ENCODE measurements around the gene PKN1. TPM values are rescaled to one million over a fixed set of nuclear protein-coding genes. Genes with fewer than 3 reads are reported as not detected.
"Not testable (repeated sequence)": the region's sequence is repeated elsewhere in the genome, so short reads cannot be mapped to it uniquely, and the experiment has no call there.

PKN1 gene
- total RNA-seq, 1 donor from 2014 or later = 68.3 TPM

- no peaks in the 10 kb centered on the region for H3K79me2 ChIP-seq (ENCODE audit: insufficient read depth, low read length)
Measured at GRCh38 chr19:14450876-14451275, 17.8 kb downstream of the PKN1 start.

DNA sequence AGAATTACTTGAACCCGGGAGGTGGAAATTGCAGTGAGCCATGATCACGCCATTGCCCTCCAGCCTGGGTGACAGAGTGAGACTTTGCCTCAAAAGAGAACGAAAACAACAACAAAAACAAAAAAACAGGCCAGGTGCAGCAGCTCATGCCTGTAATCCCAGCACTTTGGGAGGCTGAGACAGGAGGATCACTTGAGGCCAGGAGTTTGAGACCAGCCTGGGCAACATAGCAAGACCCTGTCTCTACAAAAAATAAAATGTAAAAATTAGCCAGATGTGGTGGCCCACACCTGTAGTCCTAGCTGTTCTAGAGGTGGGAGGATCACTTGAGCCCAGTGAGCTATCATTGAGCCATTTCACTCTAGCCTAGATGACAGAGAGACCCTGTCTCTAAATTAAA lies 19.2 kb downstream of the PKN1 start:
- not testable (repeated sequence) for H3K27ac Mint-ChIP-seq (ENCODE audit: unreplicated experiment); DNase-seq (ENCODE audit: low read depth); H3K9me3 ChIP-seq (ENCODE audit: insufficient read depth, low read depth, low read length); FAIRE-seq; H3K4me1 Mint-ChIP-seq (ENCODE audit: low read depth, unreplicated experiment); H3K79me2 ChIP-seq (ENCODE audit: insufficient read depth, low read length); H3K27me3 ChIP-seq (ENCODE audit: insufficient read depth, low read length); H3K36me3 ChIP-seq (ENCODE audit: insufficient read depth, low read length); H3K27ac ChIP-seq (ENCODE audit: low read depth, low read length); H3K4me2 ChIP-seq (ENCODE audit: low read length); H3K4me3 ChIP-seq (ENCODE audit: insufficient read depth, low read depth, low read length); H3K4me3 Mint-ChIP-seq (ENCODE audit: unreplicated experiment); H3K27me3 Mint-ChIP-seq (ENCODE audit: low read depth, unreplicated experiment); H3K9me3 Mint-ChIP-seq (ENCODE audit: unreplicated experiment); H3K9ac ChIP-seq (ENCODE audit: low read length); H2AFZ ChIP-seq (ENCODE audit: low read depth, low read length); H3K4me1 ChIP-seq (ENCODE audit: insufficient read depth, low read length); H4K20me1 ChIP-seq (ENCODE audit: insufficient read depth, low read length)
- H3K36me3 Mint-ChIP-seq (ENCODE audit: low read depth, unreplicated experiment) = peaks cover 28% of the 10 kb centered on the region

More at GRCh38 chr19:14450876-14451275, 17.8 kb downstream of the PKN1 start:
- FAIRE-seq = no peak
- Histone ChIP-seq H3K27me3 (ENCODE audit: insufficient read depth, low read length) (no peaks in the 10 kb centered on the region), H4K20me1 (ENCODE audit: insufficient read depth, low read length) (peaks cover 4% of the 10 kb centered on the region), H3K36me3 (ENCODE audit: insufficient read depth, low read length) (peaks cover 6% of the 10 kb centered on the region), H3K27ac (ENCODE audit: low read depth, low read length) (no peak overlapping the region), H3K9me3 (ENCODE audit: insufficient read depth, low read depth, low read length) (no peaks in the 10 kb centered on the region), H3K4me3 (ENCODE audit: insufficient read depth, low read depth, low read length) (no peak overlapping the region), H3K4me2 (ENCODE audit: low read length) (no peak overlapping the region), H3K4me1 (ENCODE audit: insufficient read depth, low read length) (no peaks in the 10 kb centered on the region), H3K9ac (ENCODE audit: low read length) (no peak overlapping the region), H2AFZ (ENCODE audit: low read depth, low read length) (no peak overlapping the region)
- Mint-ChIP-seq H3K27ac (ENCODE audit: unreplicated experiment) (no peak overlapping the region), H3K9me3 (ENCODE audit: unreplicated experiment) (no peaks in the 10 kb centered on the region), H3K4me1 (ENCODE audit: low read depth, unreplicated experiment) (no peaks in the 10 kb centered on the region), H3K27me3 (ENCODE audit: low read depth, unreplicated experiment) (no peaks in the 10 kb centered on the region), H3K4me3 (ENCODE audit: unreplicated experiment) (no peak overlapping the region), H3K36me3 (ENCODE audit: low read depth, unreplicated experiment) (peaks cover 36% of the 10 kb centered on the region)
- no peak for DNase-seq (ENCODE audit: low read depth)
- TF ChIP-seq CTCF (IDR thresholded peaks at IDR 0.05; ENCODE audit: insufficient read depth, low read depth, low read length) (no peak), EZH2 (IDR thresholded peaks at IDR 0.05; ENCODE audit: insufficient read depth, low read length) (no peak)

DNA sequence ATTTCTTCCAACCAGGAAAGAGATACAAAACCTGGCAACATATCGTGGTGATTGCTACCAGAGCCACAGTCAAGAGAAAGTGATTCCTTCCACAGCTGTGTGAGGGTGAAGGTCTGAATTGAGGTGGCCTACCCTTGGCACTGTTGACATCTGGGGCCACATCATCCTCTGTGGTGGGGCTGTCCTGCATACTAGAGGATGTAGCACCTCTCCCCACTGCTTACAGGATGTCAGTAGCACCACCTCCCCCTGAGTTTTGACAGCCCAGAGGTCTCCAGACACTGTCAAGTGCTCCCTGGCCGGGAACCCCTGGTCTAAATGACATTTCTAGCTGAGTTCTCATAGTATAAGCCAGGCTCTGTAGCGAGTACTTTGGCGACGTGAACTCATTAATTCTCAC lies 26.6 kb downstream of the PKN1 start:
- no peak for FAIRE-seq

More for the DNA sequence above, 26.6 kb downstream of the PKN1 start:
- Histone ChIP-seq H3K27me3 (ENCODE audit: insufficient read depth, low read length) (no peaks in the 10 kb centered on the region), H3K4me2 (ENCODE audit: low read length) (no peak overlapping the region), H3K36me3 (ENCODE audit: insufficient read depth, low read length) (no peaks in the 10 kb centered on the region), H3K9ac (ENCODE audit: low read length) (no peak overlapping the region), H3K79me2 (ENCODE audit: insufficient read depth, low read length) (no peaks in the 10 kb centered on the region), H2AFZ (ENCODE audit: low read depth, low read length) (no peak overlapping the region), H3K4me1 (ENCODE audit: insufficient read depth, low read length) (no peaks in the 10 kb centered on the region), H3K4me3 (ENCODE audit: insufficient read depth, low read depth, low read length) (no peak overlapping the region), H4K20me1 (ENCODE audit: insufficient read depth, low read length) (no peaks in the 10 kb centered on the region), H3K27ac (ENCODE audit: low read depth, low read length) (no peak overlapping the region), H3K9me3 (ENCODE audit: insufficient read depth, low read depth, low read length) (no peaks in the 10 kb centered on the region)
- DNase-seq (ENCODE audit: low read depth) = no peak
- Mint-ChIP-seq H3K4me3 (ENCODE audit: unreplicated experiment) (no peak overlapping the region), H3K9me3 (ENCODE audit: unreplicated experiment) (no peaks in the 10 kb centered on the region), H3K4me1 (ENCODE audit: low read depth, unreplicated experiment) (no peaks in the 10 kb centered on the region), H3K27ac (ENCODE audit: unreplicated experiment) (no peak overlapping the region), H3K36me3 (ENCODE audit: low read depth, unreplicated experiment) (peaks cover 9% of the 10 kb centered on the region), H3K27me3 (ENCODE audit: low read depth, unreplicated experiment) (no peaks in the 10 kb centered on the region)
- TF ChIP-seq EZH2 (IDR thresholded peaks at IDR 0.05; ENCODE audit: insufficient read depth, low read length) (no peak), CTCF (IDR thresholded peaks at IDR 0.05; ENCODE audit: insufficient read depth, low read depth, low read length) (no peak)
